KG1 (cell line): ENCODE data around the gene TERB1.

Experiments
- DNase-seq: peaks from one replicate; lab custom pipeline; 2025; lab: John Stamatoyannopoulos, UW

TERB1 gene

DNA sequence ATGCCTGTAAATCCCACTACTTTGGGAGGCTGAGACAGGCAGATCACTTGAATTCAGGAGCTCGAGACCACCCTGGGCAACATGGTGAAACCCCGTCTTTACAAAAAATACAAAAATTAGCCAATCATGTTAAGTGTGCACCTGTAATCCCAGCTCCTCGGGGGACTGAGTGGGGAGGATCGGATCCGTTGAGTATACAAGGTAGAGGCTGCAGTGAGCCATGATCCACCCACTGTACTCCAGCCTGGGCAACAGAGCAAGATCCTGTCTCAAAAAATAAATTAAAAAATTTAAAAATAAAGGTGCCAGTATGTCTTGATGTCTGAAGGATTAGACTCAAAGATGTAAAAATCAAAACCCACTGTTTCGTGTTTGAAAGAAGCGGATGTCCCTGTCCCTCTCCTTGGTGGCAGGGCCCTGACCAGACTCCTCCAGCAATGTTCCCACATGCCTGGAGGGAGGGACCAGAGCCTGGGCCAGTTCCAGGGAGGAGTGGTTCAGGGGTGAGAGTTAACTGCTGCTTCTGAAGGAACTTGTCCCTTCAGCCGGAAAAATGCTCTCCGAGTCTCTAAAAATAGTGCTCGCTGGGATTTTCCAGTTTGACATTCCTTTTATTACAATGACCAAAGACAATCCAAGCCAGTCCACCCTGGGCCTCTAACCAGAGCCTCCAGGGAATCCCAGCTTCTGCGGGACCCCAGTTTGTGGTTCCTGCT, 95.4 kb downstream of the TERB1 start:
- no peak for DNase-seq
